SKM-1 treated with dmso at 0.1 percent for 144 hours (cell line): ENCODE data around the gene PTN.
"Not testable (repeated sequence)": the region's sequence is repeated elsewhere in the genome, so short reads cannot be mapped to it uniquely, and the experiment has no call there.

Experiments
- DNase-seq: peaks from one replicate; lab custom pipeline; 2025; ENCODE audit not compliant: unreplicated experiment; lab: John Stamatoyannopoulos, UW

PTN gene

GRCh38 chr7:137181619-137182018 is 161.9 kb downstream of the PTN start:
- DNase-seq = not testable (repeated sequence)
